Common myeloid progenitor, CD34-positive (primary cell): ENCODE measurements around the gene TK2.
A peak's percentile ranks its signal among the peaks of the same experiment; 100 is the strongest.

ENCODE experiments used
- CTCF ChIA-PET: fragments of 350-600 bp; sonication (Branson Sonifier 250); formaldehyde crosslinking; loops from one replicate; lab custom pipeline; 2021; ENCODE audit warnings: antibody characterized with exemption; lab: Charles Lee
- POLR2A ChIA-PET: fragments of 350-600 bp; sonication (Branson Sonifier 250); formaldehyde crosslinking; loops from one replicate; lab custom pipeline; 2021; ENCODE audit warnings: antibody characterized with exemption; lab: Charles Lee
- DNase-seq, 3 donors: peaks; one replicate each; pipeline versions ENCODE4 v3.0.0 to v3.0.0-alpha.2; 2013
- H3K27ac ChIP-seq, 2 experiments: 1 replicate in 1 of 2; 2 replicates in 1 of 2; pipeline ENCODE4 v1.7.0; 2013; ENCODE audit warnings: inconsistent platforms in 2 of 2, low read length in 2 of 2, mild to moderate bottlenecking in 2 of 2, low read depth in 1 of 2, moderate library complexity in 1 of 2; ENCODE audit not compliant: severe bottlenecking in 2 of 2, insufficient read depth in 1 of 2, poor library complexity in 1 of 2
- H3K27me3 ChIP-seq, 5 experiments: replicated peaks in 2 of 5; 1 replicate in 3 of 5; 2 replicates in 2 of 5; pipeline versions ENCODE4 v1.6.1 to v1.7.0; 2013; ENCODE audit warnings: low read length in 4 of 5, mild to moderate bottlenecking in 2 of 5, moderate library complexity in 2 of 5, inconsistent platforms in 1 of 5; ENCODE audit not compliant: insufficient read depth in 5 of 5, control insufficient read depth in 4 of 5
- H3K36me3 ChIP-seq, 4 experiments: 1 replicate in 2 of 4; 2 replicates in 2 of 4; pipeline versions ENCODE4 v1.6.1 to v1.7.0; 2013; ENCODE audit warnings: low read length in 3 of 4, control low read depth in 1 of 4, mild to moderate bottlenecking in 1 of 4; ENCODE audit not compliant: control insufficient read depth in 4 of 4, insufficient read depth in 4 of 4
- H3K4me1 ChIP-seq, 4 experiments: 1 replicate in 3 of 4; 2 replicates in 1 of 4; pipeline versions ENCODE4 v1.6.1 to v1.7.1; 2013; ENCODE audit warnings: low read length in 3 of 4, mild to moderate bottlenecking in 3 of 4, control low read depth in 1 of 4, inconsistent platforms in 1 of 4, moderate library complexity in 1 of 4; ENCODE audit not compliant: control insufficient read depth in 4 of 4, insufficient read depth in 4 of 4; ENCODE audit errors: control extremely low read depth in 1 of 4
- H3K4me3 ChIP-seq, 7 experiments: 1 replicate in 4 of 7; 2 replicates in 3 of 7; pipeline versions ENCODE4 v1.5.1 to v1.7.0; 2013; ENCODE audit warnings: mild to moderate bottlenecking in 7 of 7, low read length in 6 of 7, moderate library complexity in 6 of 7, inconsistent platforms in 2 of 7, low read depth in 2 of 7, control low read depth in 1 of 7; ENCODE audit not compliant: insufficient read depth in 4 of 7, control insufficient read depth in 1 of 7; ENCODE audit errors: extremely low read depth in 1 of 7
- H3K9me3 ChIP-seq, 5 experiments: 1 replicate in 4 of 5; 2 replicates in 1 of 5; pipeline versions ENCODE4 v1.6.1 to v1.7.1; 2013; ENCODE audit warnings: low read length in 4 of 5, mild to moderate bottlenecking in 2 of 5, inconsistent platforms in 1 of 5, low read depth in 1 of 5, moderate library complexity in 1 of 5; ENCODE audit not compliant: control insufficient read depth in 4 of 5, insufficient read depth in 2 of 5; ENCODE audit errors: control extremely low read depth in 1 of 5
- WGBS: methylation state at CpG from one replicate; pipeline ENCODE4 v1.1.5; 2013; ENCODE audit not compliant: insufficient coverage; 5-methylcytosine and 5-hydroxymethylcytosine counted together

The TK2 gene

DNA sequence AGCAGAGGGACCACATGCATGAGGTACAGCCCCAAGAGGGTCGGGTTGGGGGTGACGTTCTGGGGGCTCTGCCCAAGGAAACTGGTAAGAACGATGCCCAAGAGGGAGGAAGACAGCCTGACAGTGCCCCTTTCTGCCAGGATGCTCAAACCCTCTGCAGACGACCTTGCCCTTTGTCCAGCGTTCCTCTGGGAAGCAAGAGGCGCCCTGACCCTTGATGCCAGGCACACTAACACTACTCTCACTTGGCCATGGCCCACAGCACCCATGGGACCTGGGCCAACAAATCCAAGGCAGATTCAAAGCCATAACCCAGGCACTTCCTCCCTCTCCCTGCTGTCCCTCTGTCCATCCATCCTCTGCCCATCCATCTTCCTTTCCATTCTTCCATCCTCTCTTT is 20.4 kb downstream of the TK2 start:
- H3K4me1 ChIP-seq: peaks cover 14 to 28% (median 28%) of the 10 kb centered on the region in 4 experiments
- WGBS: 88% methylated on average over 3 of the region's 6 CpGs
- ChIA-PET CTCF (interaction anchor here (1.1 to 1.9 kb wide), 4 partner anchors 10 to 34 kb away, joined by 3 to 12 read pairs (median 4); no protein-coding TSS in a partner anchor), POLR2A (interaction anchor here (0.5 kb wide), 1 partner anchor 316 kb away, joined by 3 read pairs; no protein-coding TSS in a partner anchor)
- no peak for DNase-seq
- no peaks in the 10 kb centered on the region for H3K9me3 ChIP-seq
- H3K27me3 ChIP-seq: no peaks in the 10 kb centered on the region
- no peak overlapping the region for H3K27ac ChIP-seq
- peaks cover 7 to 43% (median 9%) of the 10 kb centered on the region in 4 experiments for H3K36me3 ChIP-seq
- no peak overlapping the region for H3K4me3 ChIP-seq

- no peaks in the 10 kb centered on the region for H3K27me3 ChIP-seq
- DNase-seq: no peak
- CTCF ChIA-PET: interaction anchor here (1.2 to 11.7 kb wide), 9 partner anchors 8 to 143 kb away, joined by 3 to 168 read pairs (median 4); partner anchors contain the start of genes CKLF and TK2
- peaks cover 16 to 40% (median 39%) of the 10 kb centered on the region in 4 experiments for H3K4me1 ChIP-seq
- peaks cover 7 to 43% (median 9%) of the 10 kb centered on the region in 4 experiments for H3K36me3 ChIP-seq
- H3K9me3 ChIP-seq: no peaks in the 10 kb centered on the region
- POLR2A ChIA-PET: no interaction called here
- 100% methylated on average over 5 of the region's 5 CpGs for WGBS
- H3K4me3 ChIP-seq: no peak overlapping the region
- H3K27ac ChIP-seq: no peak overlapping the region
Observed at GRCh38 chr16:66528294-66528693, 21.6 kb downstream of the TK2 start.

GRCh38 chr16:66525396-66526180 is 24.3 kb downstream of the TK2 start:
- 40% methylated on average over 9 of the region's 9 CpGs for WGBS
- peaks cover 31 to 67% (median 66%) of the 10 kb centered on the region in 4 experiments for H3K4me1 ChIP-seq
- peak overlapping the region in 3 of 7 experiments; percentile 3 to 27 (median 23) for H3K4me3 ChIP-seq
- POLR2A ChIA-PET: interaction anchor here (1.0 to 7.5 kb wide), 5 partner anchors 14 to 65 kb away, joined by 3 to 52 read pairs (median 4); partner anchors contain the start of genes CKLF and TK2
- peaks cover 3 to 34% (median 5%) of the 10 kb centered on the region in 4 experiments for H3K36me3 ChIP-seq
- H3K9me3 ChIP-seq: no peaks in the 10 kb centered on the region
- CTCF ChIA-PET: interaction anchor here (0.7 to 11.7 kb wide), 9 partner anchors 8 to 83 kb away, joined by 3 to 168 read pairs (median 5); partner anchors contain the start of genes CKLF and TK2
- peak overlapping the region in 1 of 2 experiments; percentile 81 for H3K27ac ChIP-seq
- DNase-seq: peak; percentile 73 to 83 (median 79)
- no peaks in the 10 kb centered on the region for H3K27me3 ChIP-seq

- H3K36me3 ChIP-seq: peaks cover 0 to 27% (median 3%) of the 10 kb centered on the region in 4 experiments
- H3K27ac ChIP-seq: peak overlapping the region; percentile 80 to 81
- peaks cover 35 to 76% (median 75%) of the 10 kb centered on the region in 4 experiments for H3K4me1 ChIP-seq
- peak overlapping the region in 4 of 7 experiments; percentile 4 to 48 (median 35) for H3K4me3 ChIP-seq
- DNase-seq: peak; percentile 95 to 99 (median 97)
- no peaks in the 10 kb centered on the region for H3K27me3 ChIP-seq
- 17% methylated on average over 6 of the region's 6 CpGs for WGBS
- ChIA-PET CTCF (interaction anchor here (0.6 to 11.7 kb wide), 11 partner anchors 9 to 79 kb away, joined by 3 to 168 read pairs (median 7); partner anchors contain the start of genes CKLF, CMTM2 and TK2), POLR2A (interaction anchor here (1.0 to 7.5 kb wide), 5 partner anchors 13 to 66 kb away, joined by 3 to 52 read pairs (median 4); partner anchors contain the start of genes CKLF and TK2)
- no peaks in the 10 kb centered on the region for H3K9me3 ChIP-seq
Observed at GRCh38 chr16:66524601-66525164, 25.2 kb downstream of the TK2 start.

- Histone ChIP-seq H3K9me3 (no peaks in the 10 kb centered on the region), H3K36me3 (peaks cover 0 to 19% (median 0%) of the 10 kb centered on the region in 4 experiments), H3K27me3 (no peaks in the 10 kb centered on the region), H3K27ac (peak overlapping the region; percentile 80 to 81), H3K4me3 (peak overlapping the region in 3 of 7 experiments; percentile 15 to 46 (median 35)), H3K4me1 (peaks cover 37 to 81% (median 81%) of the 10 kb centered on the region in 4 experiments)
- DNase-seq: peak; percentile 85 to 96 (median 94)
- ChIA-PET POLR2A (interaction anchor here (1.3 to 7.5 kb wide), 3 partner anchors 12 to 27 kb away, joined by 3 to 52 read pairs (median 10); partner anchors contain the start of genes CKLF and TK2), CTCF (interaction anchor here (0.6 to 11.7 kb wide), 9 partner anchors 10 to 154 kb away, joined by 3 to 168 read pairs (median 10); partner anchors contain the start of genes CKLF, CMTM2 and TK2)
- 1% methylated on average over 6 of the region's 9 CpGs for WGBS
Observed at GRCh38 chr16:66523861-66524354, 26.0 kb downstream of the TK2 start.

DNA sequence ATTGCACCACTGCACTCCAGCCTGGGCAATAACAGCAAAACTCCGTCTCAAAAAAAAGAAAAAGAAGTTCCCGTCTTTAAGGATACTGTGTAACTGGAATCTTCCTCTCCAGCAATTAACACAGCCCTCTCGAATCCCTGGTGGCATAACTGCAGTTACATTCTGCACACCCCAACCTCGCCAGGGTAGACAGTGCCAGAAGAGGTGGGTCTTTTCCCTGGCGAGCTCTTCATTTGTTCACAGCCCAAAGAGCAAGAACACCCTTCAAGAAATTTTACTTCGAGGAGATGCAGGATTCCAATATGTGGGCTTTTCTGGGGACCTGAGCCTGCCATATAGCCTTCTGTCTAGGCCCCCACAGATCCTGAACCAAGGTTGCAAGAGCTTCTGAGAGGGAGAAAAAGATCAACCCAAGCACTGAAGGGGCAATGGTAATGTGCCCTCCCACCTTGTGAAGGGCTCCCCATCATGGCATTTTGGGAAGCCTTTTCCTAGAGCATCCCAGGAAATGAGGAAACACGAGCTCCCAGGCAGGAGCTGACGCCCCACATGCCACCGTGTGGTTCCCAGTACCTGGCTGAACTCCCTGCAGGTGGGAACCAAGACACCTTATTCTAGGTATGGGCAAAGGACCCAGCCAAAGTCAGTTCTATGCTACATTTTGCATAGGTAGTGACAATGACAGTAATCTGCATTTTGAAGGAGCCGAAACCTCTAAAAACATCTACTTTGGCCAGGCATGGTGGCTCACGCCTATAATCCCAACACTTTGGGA is 26.9 kb downstream of the TK2 start:
- no peak for DNase-seq
- no peaks in the 10 kb centered on the region for H3K27me3 ChIP-seq
- WGBS: 75% methylated on average over 11 of the region's 11 CpGs
- ChIA-PET CTCF (interaction anchor here (1.1 to 11.7 kb wide), 14 partner anchors 11 to 81 kb away, joined by 3 to 168 read pairs (median 8); partner anchors contain the start of genes CKLF, CMTM2 and TK2), POLR2A (interaction anchor here (1.3 to 7.5 kb wide), 3 partner anchors 21 to 64 kb away, joined by 3 to 52 read pairs (median 4); partner anchors contain the start of genes CKLF and TK2)
- peak overlapping the region in 1 of 7 experiments; percentile 20 for H3K4me3 ChIP-seq
- peaks cover 41 to 88% (median 86%) of the 10 kb centered on the region in 4 experiments for H3K4me1 ChIP-seq
- peak overlapping the region; percentile 80 to 81 for H3K27ac ChIP-seq
- H3K9me3 ChIP-seq: no peaks in the 10 kb centered on the region
- H3K36me3 ChIP-seq: peaks cover 0 to 11% (median 0%) of the 10 kb centered on the region in 4 experiments
